PC-3 (cell line): ENCODE data around the gene TMPRSS2.

Source experiments
- EZH2 ChIP-seq: fragments of 300-600 bp; sonication (generic); IDR thresholded peaks from one replicate; pipeline ENCODE4 v1.6.1; 2017; ENCODE audit warnings: antibody characterized with exemption, mild to moderate bottlenecking, low read length; ENCODE audit not compliant: unreplicated experiment
- EZH2phosphoT487 ChIP-seq: fragments of 300-600 bp; sonication (generic); IDR thresholded peaks from 2 replicates; pipeline ENCODE4 v1.6.1; 2018; ENCODE audit warnings: mild to moderate bottlenecking, antibody characterized with exemption, low read length, borderline replicate concordance
- TF ChIP-seq, protein P1 (sequence below): fragments of 300-600 bp; sonication (generic); conservative IDR thresholded peaks from 2 replicates; pipeline ENCODE4 v1.5.1; 2017; ENCODE audit warnings: antibody characterized with exemption, low read depth, mild to moderate bottlenecking, low read length

DNA sequence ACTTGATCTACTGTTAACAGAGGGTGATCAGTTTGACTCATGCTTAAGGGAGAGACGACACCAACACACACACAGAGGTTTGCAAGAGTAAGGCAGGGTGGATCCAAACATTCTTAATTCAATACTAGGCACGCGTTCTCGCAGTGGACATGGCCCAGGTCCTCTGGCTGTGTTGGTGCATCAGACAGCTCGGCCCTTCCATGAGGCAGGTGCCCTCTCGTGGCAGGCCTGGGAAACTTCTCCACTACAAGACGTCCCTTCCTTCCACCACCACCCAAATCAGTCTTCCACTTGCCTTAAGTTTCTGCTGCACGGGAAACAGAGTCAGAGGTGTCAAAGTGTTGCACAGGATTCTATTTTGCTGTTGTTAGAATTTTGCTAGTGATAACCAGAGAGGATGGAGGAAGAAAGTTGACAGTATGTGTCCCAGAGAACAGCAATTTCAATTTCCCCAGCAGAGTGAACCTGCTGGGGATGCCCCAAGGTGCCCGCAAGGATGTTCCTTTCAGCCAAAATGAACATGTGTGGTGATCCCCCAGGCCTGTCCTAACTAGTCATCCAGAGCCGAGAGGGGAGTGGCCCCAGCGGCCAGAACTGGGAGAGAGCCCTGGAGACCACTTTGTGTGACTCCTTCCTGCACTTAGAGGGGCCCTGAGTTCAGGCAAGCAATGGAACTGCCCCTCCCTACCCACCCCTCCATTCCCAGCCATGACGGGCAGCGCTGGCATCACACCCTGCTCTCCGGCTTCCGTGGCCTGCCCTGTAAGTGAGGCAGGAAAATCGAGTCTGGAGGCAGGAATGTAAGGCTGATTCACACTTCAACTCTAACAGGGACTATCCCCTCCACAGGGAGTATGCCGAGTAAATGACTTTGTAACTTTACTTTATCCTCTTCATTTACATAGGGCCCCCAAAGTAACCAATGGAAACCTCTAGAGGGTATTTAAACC, 47.1 kb downstream of the TMPRSS2 start:
- TF ChIP-seq, protein P1, sequence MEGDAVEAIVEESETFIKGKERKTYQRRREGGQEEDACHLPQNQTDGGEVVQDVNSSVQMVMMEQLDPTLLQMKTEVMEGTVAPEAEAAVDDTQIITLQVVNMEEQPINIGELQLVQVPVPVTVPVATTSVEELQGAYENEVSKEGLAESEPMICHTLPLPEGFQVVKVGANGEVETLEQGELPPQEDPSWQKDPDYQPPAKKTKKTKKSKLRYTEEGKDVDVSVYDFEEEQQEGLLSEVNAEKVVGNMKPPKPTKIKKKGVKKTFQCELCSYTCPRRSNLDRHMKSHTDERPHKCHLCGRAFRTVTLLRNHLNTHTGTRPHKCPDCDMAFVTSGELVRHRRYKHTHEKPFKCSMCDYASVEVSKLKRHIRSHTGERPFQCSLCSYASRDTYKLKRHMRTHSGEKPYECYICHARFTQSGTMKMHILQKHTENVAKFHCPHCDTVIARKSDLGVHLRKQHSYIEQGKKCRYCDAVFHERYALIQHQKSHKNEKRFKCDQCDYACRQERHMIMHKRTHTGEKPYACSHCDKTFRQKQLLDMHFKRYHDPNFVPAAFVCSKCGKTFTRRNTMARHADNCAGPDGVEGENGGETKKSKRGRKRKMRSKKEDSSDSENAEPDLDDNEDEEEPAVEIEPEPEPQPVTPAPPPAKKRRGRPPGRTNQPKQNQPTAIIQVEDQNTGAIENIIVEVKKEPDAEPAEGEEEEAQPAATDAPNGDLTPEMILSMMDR = peak; percentile 91
- TF ChIP-seq EZH2 = no peak
- TF ChIP-seq EZH2phosphoT487 = no peak
